Measurements from ENCODE around the gene KRT24. TPM values are rescaled to one million over a fixed set of nuclear protein-coding genes. Genes with fewer than 3 reads are reported as not detected.

Gene KRT24
- total and polyA plus RNA-seq, 2 donors (not counting 3 experiments of a cell fraction or from before 2014, with no cell fraction given), result not detected

- H3K4me1 ChIP-seq (ENCODE audit: control insufficient read depth, extremely low read depth, insufficient read depth, low read length), result peaks cover 10% of the 10 kb centered on the region
- no peak overlapping the region for H3K27ac ChIP-seq (ENCODE audit: insufficient read depth, low read depth, low read length)
- H3K36me3 ChIP-seq (ENCODE audit: control insufficient read depth in 2 of 2, extremely low read depth in 1 of 2, insufficient read depth in 2 of 2, low read length in 2 of 2), result no peaks in the 10 kb centered on the region
- intact Hi-C loops (cut with micrococcal nuclease) (no loop called here), dilution Hi-C loops (cut with MboI; ENCODE audit: extremely low pct_ligation_motif_present, low sequenced_read_pairs) (no loop called here)
- ChIA-PET POLR2A (no interaction called here), CTCF (no interaction called here)
- peaks cover 0 to 9% of the 10 kb centered on the region in 2 experiments for H3K27me3 ChIP-seq (ENCODE audit: control insufficient read depth in 2 of 2, insufficient read depth in 2 of 2, low read length in 2 of 2)
- no peaks in the 10 kb centered on the region for H4K20me1 ChIP-seq (replicated peaks; ENCODE audit: control insufficient read depth, extremely low read depth, insufficient read depth, low read length)
- H3K9ac ChIP-seq (replicated peaks; ENCODE audit: extremely low read depth, insufficient read depth, low read length), result no peak overlapping the region
- no TSS peak for BruUV-seq (replicated peaks)
- no peak overlapping the region for H3K4me2 ChIP-seq (ENCODE audit: insufficient read depth, low read length)
- H3K4me3 ChIP-seq (replicated peaks in 1 of 3; ENCODE audit: insufficient read depth in 1 of 3, low read depth in 1 of 3, low read length in 3 of 3), result no peak overlapping the region
- FAIRE-seq, result no peak
- no peaks in the 10 kb centered on the region for H3K9me1 ChIP-seq (replicated peaks; ENCODE audit: control insufficient read depth, extremely low read depth, insufficient read depth, low read length)
- no peaks in the 10 kb centered on the region for H3K9me3 ChIP-seq (replicated peaks; ENCODE audit: control insufficient read depth, insufficient read depth, low read length)
- TF ChIP-seq CTCF (IDR thresholded peaks at IDR 0.05; ENCODE audit: extremely low read depth in 1 of 2, insufficient read depth in 1 of 2, low read depth in 1 of 2, low read length in 2 of 2) (no peak), MAX (IDR thresholded peaks at IDR 0.05; ENCODE audit: insufficient read depth, insufficient read length) (no peak), MYC (IDR thresholded peaks at IDR 0.05; ENCODE audit: low read depth, low read length) (no peak), JUN (IDR thresholded peaks at IDR 0.05; ENCODE audit: borderline replicate concordance, insufficient read depth, insufficient read length, low read depth) (no peak), GATA2 (IDR thresholded peaks at IDR 0.05; ENCODE audit: insufficient read depth, insufficient read length, low read depth, low read length) (no peak), POLR2AphosphoS5 (IDR thresholded peaks at IDR 0.05; ENCODE audit: insufficient read depth, low read depth, low read length) (no peak), EZH2 (IDR thresholded peaks at IDR 0.05; ENCODE audit: borderline replicate concordance, low read depth, low read length, severe bottlenecking) (no peak), FOS (IDR thresholded peaks at IDR 0.05; ENCODE audit: borderline replicate concordance, insufficient read depth, low read length) (no peak), POLR2A (IDR thresholded peaks at IDR 0.05; ENCODE audit: low read depth, low read length) (no peak)
- DNase-seq (ENCODE audit: low read depth, low spot score), result no peak
- H3K79me2 ChIP-seq (ENCODE audit: control insufficient read depth, insufficient read depth, low read length), result peaks cover 11% of the 10 kb centered on the region
- H2AFZ ChIP-seq (ENCODE audit: low read depth, low read length), result no peak overlapping the region
These were observed 51.6 kb downstream of the KRT24 start for GRCh38 chr17:40651939-40652338.

Data from endothelial cell of umbilical vein (primary cell).